HG02973 (cell line): ENCODE measurements around the gene HIKESHI.
"Not testable (repeated sequence)": the region's sequence is repeated elsewhere in the genome, so short reads cannot be mapped to it uniquely, and the experiment has no call there.

Experiments used
- ATAC-seq: cut with Tn5 transposase; IDR thresholded peaks from one replicate; pipeline ENCODE4 v1.9.1; 2021; ENCODE audit warnings: moderate library complexity; ENCODE audit not compliant: unreplicated experiment

Gene HIKESHI, protein sequence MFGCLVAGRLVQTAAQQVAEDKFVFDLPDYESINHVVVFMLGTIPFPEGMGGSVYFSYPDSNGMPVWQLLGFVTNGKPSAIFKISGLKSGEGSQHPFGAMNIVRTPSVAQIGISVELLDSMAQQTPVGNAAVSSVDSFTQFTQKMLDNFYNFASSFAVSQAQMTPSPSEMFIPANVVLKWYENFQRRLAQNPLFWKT

DNA sequence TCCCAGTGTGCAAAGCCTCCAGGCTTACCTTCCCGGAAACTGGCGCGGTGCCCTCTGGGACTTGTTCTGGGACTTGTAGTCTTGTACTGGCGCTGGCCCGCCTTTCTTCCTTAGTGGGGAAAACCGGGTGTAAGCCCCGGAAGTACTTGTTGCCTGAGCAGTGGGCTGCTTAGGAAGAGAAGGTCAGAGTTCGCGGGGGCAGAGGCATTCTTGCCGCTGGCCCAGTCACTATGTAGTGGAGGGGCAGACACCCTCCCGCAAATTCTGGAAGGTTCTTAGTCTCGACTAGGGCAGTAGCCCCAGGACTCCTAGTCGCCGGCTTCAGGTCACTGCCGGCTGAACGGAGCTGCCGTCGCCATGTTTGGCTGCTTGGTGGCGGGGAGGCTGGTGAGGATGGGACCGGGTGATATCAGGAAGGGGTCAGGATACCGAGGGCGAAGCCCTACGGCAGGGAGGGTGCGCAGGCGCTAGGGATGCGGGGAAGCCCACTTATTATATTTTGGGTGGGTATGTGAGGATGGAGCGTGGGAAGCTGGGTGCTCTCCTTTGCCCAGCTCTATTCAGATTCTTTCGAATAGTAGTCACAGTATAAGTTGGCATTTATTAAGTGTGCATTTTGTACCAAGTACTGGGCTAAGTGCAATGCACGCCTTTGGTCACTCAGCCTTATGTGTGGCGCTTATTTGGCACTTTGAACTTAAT is at the start of gene HIKESHI:
Gene HIKESHI, plus strand, starts transcription at position 149 of the 702 bp plus-strand sequence. Its CDS starts 209 bp downstream, at position 358.
- peak; percentile 98 for ATAC-seq

DNA sequence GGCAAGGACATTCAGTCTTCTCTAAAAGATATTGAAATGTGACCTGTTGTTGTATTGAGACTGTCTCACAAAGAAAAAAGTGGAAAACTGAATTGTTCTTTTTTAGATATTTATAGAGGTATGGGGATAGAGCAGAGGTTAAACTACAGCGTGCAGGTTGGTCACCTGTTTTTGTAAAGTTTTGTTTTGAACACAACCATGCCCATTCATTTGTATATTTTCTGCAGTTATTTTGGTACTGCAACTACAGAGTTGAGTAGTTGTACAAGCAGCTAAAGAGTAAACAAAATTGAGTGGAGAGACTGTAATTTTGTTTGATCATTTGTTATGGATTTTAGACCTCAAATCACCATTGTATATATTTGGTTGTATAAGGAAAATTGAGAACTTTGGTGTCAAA is 46.1 kb upstream of the HIKESHI start:
- ATAC-seq: peak; percentile 93

DNA sequence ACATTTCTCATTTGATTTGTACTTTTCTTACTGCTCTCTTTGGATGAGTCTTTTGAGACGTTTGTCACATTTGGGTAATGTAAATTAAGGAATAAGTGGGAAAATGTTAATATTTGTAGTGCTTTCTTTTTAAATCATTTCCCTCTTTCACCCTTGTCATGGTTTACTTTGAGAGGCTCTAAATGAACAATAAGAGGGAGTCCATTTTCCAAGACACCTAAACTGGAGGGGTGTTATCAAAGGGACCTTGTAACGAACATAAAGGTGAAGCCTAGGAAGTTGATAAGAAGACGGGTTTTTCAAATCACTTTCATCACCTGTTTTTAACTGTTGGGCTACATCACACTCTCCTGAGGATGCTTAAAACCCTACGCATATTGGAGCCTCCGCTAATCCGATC is 45.4 kb upstream of the HIKESHI start:
- no peak for ATAC-seq

DNA sequence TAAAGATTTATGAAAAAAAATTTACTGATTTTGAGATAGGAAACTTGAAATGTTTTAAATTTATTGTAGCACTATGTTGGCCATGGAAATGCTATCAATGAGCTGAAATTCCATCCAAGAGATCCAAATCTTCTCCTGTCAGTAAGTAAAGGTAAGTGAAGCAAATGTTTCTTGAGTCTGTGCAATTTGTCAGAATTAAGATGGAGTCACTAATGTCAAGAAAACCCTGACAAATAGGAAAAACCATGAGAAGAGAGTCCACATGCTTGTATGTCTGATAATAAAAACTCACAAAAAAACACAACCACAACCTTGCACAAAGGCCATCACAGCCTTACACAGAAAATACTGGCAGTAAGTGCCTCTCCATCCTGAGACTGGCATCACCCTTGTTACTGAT is 44.6 kb upstream of the HIKESHI start:
- no peak for ATAC-seq

DNA sequence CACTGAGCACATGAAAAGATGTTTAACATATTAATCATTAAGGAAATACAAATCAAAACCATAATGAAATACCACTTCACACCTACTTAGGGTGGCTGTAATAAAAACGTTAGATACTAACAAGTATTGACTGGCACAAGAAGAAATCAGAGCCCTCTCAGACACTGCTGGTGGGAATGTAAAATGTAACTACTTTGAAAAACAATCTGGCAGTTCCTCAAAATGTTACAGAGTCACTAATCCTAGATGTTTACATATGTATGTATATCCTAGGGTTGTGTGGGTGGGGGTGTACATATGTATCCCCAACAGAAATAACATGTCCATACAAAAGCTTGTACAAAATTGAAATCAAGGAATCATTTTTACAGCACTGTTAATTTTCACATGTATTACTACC is 42.3 kb upstream of the HIKESHI start:
- no peak for ATAC-seq

DNA sequence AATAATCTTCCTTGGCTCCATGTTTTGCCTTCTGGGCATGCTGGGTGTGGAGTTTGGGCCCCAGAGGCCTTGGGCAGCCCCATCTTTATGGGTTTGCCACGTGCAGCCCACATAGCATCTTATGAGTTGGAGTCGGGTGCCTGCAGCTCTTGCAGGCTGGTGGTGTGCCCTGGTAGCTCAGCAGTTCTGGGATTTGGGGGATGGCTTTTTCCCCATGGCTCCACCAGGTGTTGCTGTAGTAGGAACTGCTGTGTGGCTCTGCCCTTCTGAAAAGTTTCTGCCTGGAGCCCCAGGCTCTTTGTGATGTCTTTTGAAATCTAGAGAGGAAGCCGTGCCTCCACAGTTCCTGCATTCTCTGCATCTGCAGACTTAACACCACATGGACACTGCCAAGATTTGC is 40.7 kb upstream of the HIKESHI start:
- no peak for ATAC-seq

DNA sequence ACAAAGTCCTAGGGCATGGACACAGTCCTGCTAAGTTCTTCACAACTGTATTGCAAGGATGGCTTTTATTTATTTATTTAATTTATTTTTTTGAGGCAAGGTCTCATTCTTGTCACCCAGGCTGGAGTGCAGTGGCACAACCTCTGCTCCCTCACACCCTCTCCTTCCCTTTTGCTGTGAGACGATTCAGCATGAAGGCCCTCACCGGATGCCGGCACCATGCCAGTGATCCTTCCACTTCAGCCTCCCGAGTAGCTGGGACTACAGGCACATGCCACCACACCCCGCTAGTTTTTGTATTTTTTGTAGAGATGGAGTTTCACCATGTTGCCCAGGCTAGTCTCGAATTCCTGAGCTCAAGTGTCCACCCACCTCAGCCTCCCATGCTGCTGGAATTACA is 39.7 kb upstream of the HIKESHI start:
- no peak for ATAC-seq

DNA sequence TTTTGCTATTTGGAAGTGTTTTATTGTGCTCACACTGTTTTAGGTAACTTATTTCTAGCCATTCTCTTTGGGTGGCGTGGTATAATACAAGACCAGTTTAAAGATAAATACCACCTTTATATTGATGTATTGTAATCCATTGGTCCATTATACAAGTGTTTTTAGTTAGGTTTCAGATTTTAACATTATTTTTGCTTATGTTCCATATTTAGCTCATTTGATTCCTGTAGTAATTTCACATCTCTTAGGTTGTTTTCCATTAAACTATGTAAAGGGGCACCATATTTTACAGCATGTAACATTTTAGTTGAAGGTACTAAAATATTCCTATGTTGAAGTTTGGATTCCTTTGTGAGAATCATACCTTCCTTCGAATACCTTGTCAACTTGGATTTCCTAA is 37.4 kb upstream of the HIKESHI start:
- ATAC-seq: no peak

DNA sequence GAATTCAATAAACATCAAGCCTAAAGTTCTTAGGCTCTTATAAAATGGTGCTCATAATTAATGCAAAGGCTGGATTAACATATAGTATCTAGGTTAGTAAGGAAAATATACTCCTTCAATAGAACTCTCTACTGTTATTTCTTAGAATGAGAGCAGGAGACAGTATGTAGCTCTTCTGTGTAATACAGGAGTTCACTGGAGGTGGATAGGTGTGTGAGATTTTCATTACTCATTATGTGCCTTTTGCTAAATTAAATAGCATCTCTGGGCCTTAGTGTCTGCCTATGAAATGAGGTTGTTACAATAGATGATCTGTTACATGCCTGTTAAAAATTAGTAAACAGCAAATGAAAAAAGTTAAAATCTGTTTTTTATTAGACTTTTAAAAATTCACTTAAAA is 36.8 kb upstream of the HIKESHI start:
- no peak for ATAC-seq

DNA sequence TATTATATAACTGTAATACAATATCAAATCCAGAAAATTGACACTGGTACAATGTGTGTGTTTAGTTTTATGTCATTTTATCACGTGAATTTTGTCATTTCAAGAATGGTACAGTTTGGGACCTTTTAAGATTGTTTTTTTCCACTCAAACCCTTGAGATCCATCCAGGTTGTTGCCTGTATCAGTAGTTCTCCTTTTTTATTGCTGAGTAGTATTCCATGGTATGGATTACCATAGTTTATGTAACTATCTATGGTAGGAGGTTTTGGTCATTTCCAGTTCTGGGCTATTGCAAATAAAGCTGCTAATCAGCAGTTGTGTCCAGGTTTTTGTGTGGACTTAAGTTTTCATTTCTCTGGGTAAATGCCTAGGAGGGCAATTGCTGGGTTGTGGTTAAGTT is 32.4 kb upstream of the HIKESHI start:
- no peak for ATAC-seq

DNA sequence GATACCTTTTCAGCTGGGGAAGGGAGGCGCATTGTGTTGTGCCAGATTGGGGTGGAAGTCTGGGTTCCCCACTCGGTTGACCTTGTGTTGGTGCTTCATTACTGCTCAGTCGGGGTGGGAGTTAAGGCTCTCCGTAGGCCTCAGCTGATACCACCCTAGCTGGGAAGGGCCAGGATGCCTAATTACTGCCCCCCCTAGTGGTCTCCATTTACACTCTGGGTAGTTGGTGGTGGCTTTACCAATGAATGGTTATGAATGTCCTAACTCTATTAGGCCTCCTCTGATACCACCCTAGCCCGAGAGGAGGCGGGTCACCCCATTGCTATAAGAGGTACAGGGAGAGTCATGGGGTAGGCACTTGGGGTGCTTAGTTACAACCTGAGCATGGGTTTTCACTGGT is 27.5 kb upstream of the HIKESHI start:
- ATAC-seq: no peak

DNA sequence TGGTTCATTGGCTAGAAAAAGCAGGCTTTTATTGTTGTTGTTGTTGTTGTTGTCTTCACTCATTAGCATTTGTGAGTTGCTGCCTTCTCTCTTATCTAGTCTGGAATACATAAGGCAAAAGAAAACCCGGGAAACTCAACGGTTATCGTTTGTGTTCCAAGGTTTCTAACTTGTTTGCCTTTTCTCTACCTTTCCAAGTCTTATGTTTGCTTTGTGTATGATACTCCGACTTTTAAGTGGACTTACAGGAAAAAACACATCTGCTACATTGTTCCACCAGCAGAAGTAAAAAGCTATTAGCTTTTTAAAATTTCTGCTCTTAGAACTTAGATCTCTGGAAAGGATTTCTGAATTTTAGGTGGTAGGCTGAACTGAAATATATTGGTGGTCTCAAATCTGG is 27.0 kb upstream of the HIKESHI start:
- no peak for ATAC-seq

DNA sequence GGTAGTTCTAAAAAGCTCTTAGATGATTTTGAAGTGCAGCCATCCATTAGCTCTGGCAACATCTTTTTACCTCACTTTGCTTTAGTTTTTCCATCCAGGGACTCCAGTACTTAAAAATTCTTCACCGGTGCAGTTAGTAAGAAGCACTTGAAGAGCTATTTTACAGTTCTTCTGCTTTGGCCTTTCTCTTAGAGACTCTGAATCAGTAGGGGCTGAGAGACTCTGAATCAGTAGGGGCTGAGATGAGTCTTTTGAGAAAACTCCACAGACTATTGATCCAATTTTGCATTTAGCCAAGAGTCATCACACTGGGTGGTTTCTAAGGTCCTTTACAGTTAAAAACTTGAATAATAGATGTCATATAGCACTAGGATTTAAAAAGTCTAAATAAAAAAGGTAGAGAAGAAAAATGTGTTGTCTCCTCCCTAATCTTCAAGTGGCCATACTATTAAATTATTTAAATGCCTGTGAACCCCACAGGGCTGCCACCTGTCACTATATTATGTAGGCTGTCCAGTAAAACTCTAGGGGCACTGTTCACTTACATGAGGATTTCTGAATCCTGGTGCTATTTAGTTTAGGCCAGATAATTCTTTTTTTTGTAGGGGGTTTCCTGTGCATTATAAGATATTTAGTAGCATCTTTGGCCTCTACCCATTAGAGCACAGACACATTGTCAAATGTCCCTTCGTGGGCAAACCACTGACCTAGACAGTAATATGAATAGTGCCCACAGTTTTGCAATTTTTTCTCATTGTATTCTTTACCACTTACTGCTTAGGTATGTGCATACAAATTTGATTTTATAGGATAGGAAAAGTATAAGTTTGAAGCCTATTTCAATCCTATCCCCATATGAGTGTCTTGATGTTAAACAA is 26.3 kb upstream of the HIKESHI start:
- ATAC-seq: no peak

DNA sequence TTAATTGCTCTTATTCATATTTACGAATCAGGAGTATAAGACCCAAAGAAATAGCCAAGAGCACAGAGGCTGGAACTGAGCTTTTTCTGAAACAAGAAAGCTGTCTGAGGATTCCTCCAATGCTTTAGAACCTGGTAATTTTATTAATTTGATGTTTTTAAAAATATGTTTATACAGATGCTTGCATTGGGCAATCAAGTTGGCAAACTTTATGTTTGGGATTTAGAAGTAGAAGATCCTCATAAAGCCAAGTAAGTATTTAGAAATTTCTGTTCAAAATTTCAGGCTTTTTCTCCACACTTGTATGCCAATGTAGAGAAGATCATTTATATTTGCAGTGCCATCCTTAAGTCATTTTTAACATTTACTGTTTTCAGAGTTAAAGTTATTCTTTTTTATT is 24.3 kb upstream of the HIKESHI start:
- ATAC-seq: no peak

DNA sequence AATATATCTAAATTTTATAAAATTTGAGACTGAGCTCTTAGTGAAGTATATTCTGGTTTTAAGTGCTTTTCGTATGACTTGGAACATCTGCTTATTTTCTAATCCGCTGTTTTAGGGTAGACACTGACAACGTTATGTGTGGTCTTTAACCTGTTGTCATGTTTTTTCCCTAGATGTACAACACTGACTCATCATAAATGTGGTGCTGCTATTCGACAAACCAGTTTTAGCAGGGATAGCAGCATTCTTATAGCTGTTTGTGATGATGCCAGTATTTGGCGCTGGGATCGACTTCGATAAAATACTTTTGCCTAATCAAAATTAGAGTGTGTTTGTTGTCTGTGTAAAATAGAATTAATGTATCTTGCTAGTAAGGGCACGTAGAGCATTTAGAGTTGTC is 23.8 kb upstream of the HIKESHI start:
- ATAC-seq: no peak

DNA sequence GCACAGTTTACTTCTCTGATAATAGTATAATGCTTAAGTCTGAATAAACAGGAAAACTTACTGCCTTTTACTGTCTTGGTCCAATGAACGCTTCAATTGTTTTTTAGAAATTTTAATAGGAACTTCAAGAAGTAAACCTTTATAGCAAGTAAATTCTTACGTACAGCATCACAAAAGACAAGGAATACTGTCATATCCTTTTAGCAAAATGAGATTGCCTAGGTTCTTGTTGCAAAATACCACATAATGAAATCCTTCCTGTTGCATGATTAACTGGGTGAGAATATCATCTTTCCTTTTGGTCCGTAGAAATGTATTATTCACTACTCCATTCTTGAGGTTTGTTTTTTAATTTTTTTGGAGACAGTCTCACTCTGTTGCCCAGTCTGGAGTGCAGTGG is 22.3 kb upstream of the HIKESHI start:
- no peak for ATAC-seq

DNA sequence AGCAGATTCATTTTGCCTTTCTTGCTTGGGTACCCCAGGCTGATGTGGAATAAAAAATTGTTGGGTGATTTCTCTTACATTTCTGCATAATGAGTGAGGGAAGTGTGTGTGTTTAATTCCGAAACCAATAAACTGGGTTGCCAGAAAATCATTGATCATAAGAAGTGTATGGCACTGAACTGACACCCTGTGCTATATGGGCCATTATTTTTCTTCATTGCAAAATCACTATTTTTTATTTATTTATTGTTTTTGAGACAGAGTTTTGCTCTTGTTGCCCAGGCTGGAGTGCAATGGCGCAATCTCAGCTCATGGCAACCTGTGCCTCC is 14.6 kb upstream of the HIKESHI start:
- ATAC-seq: no peak

DNA sequence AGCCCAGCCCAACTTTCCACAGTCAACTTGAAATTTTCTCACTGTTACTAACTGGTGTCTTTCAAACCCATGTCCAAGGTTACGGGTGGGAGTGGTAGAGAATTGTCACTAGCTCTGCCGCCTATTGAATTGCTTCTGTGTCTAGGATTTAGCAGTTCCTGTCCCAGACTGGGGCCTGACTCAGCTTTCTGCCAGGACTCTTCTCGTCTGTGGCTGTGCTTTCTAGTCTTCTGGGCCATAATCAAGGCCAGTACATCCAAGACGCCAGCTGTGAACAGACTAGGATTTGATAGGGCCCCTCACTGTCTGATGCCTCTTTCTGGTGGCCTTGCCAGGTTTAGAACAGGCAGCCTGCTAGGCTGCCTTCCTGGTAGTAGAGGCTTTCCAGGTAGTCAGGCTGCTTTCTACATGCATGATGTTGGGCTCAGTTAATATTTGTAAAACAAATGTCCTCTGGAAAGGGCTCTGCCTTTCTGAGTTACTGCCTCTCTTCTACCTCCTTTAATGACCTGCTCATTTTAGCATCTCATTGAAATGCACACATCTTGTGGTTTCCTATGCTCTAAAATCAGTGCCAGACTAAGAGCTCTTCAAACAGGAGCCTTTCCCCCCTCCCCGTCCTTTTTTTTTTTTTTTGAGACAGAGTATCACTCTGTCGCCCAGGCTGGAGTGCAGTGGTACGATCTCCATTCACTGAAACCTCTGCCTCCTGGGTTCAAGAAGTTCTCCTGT is 13.1 kb upstream of the HIKESHI start:
- ATAC-seq: no peak

DNA sequence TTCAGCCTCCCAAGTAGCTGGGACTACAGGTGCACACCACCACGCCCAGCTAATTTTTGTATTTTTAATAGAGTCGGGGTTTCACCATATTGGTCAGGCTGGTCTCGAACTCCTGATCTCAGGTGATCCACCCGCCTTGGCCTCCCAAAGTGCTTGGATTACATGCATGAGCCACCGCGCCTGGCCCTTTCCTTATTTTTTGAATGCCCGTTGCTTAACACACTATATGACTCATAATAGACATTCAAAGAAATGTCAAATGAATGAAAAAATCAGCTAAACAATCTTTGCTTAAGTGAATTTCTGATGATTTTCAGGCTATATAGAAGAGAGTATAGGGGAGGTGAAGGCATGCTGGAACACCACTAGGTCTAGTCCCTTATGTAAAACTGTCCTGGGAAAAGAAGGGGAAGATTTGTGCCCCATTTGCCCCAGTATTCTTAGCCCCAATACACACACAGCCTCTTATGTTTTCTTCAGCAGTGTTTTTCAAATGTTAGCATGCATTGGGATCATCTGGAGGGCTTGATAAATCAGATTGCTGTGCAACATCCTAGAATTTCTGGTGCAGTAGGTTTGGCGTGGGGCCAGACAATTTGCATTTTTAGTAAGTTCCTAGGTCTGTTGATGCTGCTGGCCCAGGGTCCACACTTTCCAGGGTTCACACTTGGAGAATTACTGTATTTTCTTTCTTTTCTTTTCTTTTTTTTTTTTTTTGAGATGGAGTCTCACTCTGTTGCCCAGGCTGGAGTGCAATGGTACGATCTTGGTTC is 12.3 kb upstream of the HIKESHI start:
- ATAC-seq: not testable (repeated sequence)

DNA sequence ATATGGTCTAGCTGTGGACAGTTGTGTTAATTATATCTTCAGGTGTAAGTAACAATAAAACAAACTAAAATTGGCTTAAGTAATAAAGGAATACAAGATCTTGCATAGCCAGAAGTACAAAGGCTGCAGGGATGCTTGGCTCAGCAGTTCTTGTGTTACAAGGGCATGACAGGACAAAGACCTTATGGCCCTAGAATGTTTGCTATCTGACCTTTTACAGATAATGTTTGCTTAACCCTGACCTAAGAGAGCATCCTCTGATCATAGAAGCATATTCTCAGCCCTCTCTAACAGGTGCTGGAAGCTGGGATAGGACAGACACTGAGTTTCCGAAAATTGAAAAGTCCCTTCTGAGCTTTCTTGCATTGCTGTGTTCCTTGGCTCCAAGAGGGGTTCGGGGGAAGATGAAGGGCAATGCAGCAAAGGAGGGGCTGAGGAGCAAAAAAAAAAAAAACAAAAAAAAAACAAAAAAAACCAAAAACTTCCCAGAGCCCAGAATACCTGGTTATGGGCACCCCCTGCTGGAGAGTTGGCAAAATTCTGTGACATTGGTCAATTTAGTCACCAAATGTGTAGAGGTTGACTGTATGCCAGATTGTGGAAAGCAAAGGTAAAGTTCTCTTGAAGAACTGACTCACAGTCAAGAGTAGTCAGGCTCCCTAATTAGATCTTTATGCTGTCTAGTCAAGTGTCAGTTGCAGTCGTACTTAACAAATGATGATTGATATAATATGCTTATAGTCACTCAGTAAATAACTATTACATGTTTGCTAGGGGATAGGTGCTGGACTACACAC is 10.4 kb upstream of the HIKESHI start:
- ATAC-seq: no peak
